Measurements from ENCODE around the gene COG5.

Gene COG5

GRCh38 chr7:107506674-107507339 lies 56.9 kb downstream of the COG5 start:
- H3K27ac ChIP-seq (ENCODE audit: low read depth, low read length): no peak overlapping the region
- no peaks in the 10 kb centered on the region for H3K36me3 ChIP-seq (ENCODE audit: insufficient read depth, low read length)
- no peak overlapping the region for H3K4me3 ChIP-seq (ENCODE audit: low read depth, low read length)
- H3K79me2 ChIP-seq (ENCODE audit: control insufficient read depth, insufficient read depth, low read length, unreplicated experiment): no peaks in the 10 kb centered on the region
- H2AFZ ChIP-seq (ENCODE audit: low read length, unreplicated experiment): no peak overlapping the region
- H3K4me1 ChIP-seq (ENCODE audit: control insufficient read depth, insufficient read depth, low read length, unreplicated experiment): no peaks in the 10 kb centered on the region
- H3K27me3 ChIP-seq (ENCODE audit: insufficient read depth, low read length): no peaks in the 10 kb centered on the region

- no peak overlapping the region for H3K4me3 ChIP-seq (ENCODE audit: low read depth, low read length)
- H3K27ac ChIP-seq (ENCODE audit: low read depth, low read length): no peak overlapping the region
- H3K4me1 ChIP-seq (ENCODE audit: control insufficient read depth, insufficient read depth, low read length, unreplicated experiment): no peaks in the 10 kb centered on the region
- no peaks in the 10 kb centered on the region for H3K27me3 ChIP-seq (ENCODE audit: insufficient read depth, low read length)
- H3K36me3 ChIP-seq (ENCODE audit: insufficient read depth, low read length): no peaks in the 10 kb centered on the region
- no peaks in the 10 kb centered on the region for H3K79me2 ChIP-seq (ENCODE audit: control insufficient read depth, insufficient read depth, low read length, unreplicated experiment)
- no peak overlapping the region for H2AFZ ChIP-seq (ENCODE audit: low read length, unreplicated experiment)
These were observed 57.6 kb downstream of the COG5 start for GRCh38 chr7:107505997-107506673.

- Histone ChIP-seq H3K27me3 (ENCODE audit: insufficient read depth, low read length) (no peaks in the 10 kb centered on the region), H3K79me2 (ENCODE audit: control insufficient read depth, insufficient read depth, low read length, unreplicated experiment) (no peaks in the 10 kb centered on the region), H2AFZ (ENCODE audit: low read length, unreplicated experiment) (no peak overlapping the region), H3K36me3 (ENCODE audit: insufficient read depth, low read length) (no peaks in the 10 kb centered on the region), H3K4me3 (ENCODE audit: low read depth, low read length) (no peak overlapping the region), H3K27ac (ENCODE audit: low read depth, low read length) (no peak overlapping the region), H3K4me1 (ENCODE audit: control insufficient read depth, insufficient read depth, low read length, unreplicated experiment) (no peaks in the 10 kb centered on the region)
These were observed 58.4 kb downstream of the COG5 start for GRCh38 chr7:107505362-107505761.

DNA sequence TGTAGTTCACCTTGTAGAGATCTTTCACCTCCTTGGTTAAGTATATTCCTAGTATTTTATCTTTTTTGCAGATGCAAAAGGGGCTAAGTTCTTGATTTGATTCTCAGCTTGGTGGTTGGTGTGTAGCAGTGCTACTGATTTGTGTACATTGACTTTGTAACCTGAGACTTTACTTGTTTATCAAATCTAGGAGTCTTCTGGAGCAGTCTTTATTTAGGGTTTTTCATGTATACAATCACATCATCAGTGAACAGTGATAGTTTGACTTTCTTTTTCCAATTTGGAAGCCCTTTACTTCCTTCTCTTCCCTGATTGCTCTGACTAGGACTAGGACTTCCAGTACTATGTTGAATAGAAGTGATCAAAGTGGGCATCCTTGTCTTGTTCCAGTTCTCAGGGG lies 60.0 kb downstream of the COG5 start:
- no peaks in the 10 kb centered on the region for H3K4me1 ChIP-seq (ENCODE audit: control insufficient read depth, insufficient read depth, low read length, unreplicated experiment)
- H2AFZ ChIP-seq (ENCODE audit: low read length, unreplicated experiment): no peak overlapping the region
- H3K4me3 ChIP-seq (ENCODE audit: low read depth, low read length): no peak overlapping the region
- no peaks in the 10 kb centered on the region for H3K79me2 ChIP-seq (ENCODE audit: control insufficient read depth, insufficient read depth, low read length, unreplicated experiment)
- no peaks in the 10 kb centered on the region for H3K36me3 ChIP-seq (ENCODE audit: insufficient read depth, low read length)
- H3K27me3 ChIP-seq (ENCODE audit: insufficient read depth, low read length): no peaks in the 10 kb centered on the region
- no peak overlapping the region for H3K27ac ChIP-seq (ENCODE audit: low read depth, low read length)

DNA sequence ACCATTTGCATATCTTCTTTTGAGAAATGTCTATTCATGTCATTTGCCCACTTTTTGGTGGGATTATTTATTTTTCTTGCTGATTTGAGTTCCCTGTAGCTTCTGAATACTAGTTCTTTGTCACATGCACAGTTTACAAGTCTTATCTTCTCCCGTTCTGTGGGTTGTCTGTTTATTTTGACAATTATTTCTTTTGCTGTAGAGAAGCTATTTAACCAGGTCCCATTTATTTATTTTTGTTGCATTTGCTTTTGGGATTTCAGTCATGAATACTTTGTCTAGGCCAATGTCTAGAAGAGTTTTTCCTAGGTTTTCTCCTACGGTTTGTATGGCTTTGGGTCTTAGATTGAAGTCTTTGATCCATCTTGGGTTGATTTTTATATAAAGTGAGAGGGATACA lies 60.9 kb downstream of the COG5 start:
- no peaks in the 10 kb centered on the region for H3K4me1 ChIP-seq (ENCODE audit: control insufficient read depth, insufficient read depth, low read length, unreplicated experiment)
- no peak overlapping the region for H3K4me3 ChIP-seq (ENCODE audit: low read depth, low read length)
- no peaks in the 10 kb centered on the region for H3K36me3 ChIP-seq (ENCODE audit: insufficient read depth, low read length)
- no peaks in the 10 kb centered on the region for H3K79me2 ChIP-seq (ENCODE audit: control insufficient read depth, insufficient read depth, low read length, unreplicated experiment)
- H3K27me3 ChIP-seq (ENCODE audit: insufficient read depth, low read length): no peaks in the 10 kb centered on the region
- H2AFZ ChIP-seq (ENCODE audit: low read length, unreplicated experiment): no peak overlapping the region
- no peak overlapping the region for H3K27ac ChIP-seq (ENCODE audit: low read depth, low read length)

- Histone ChIP-seq H2AFZ (ENCODE audit: low read length, unreplicated experiment) (no peak overlapping the region), H3K4me3 (ENCODE audit: low read depth, low read length) (no peak overlapping the region), H3K4me1 (ENCODE audit: control insufficient read depth, insufficient read depth, low read length, unreplicated experiment) (no peaks in the 10 kb centered on the region), H3K36me3 (ENCODE audit: insufficient read depth, low read length) (no peaks in the 10 kb centered on the region), H3K27me3 (ENCODE audit: insufficient read depth, low read length) (no peaks in the 10 kb centered on the region), H3K27ac (ENCODE audit: low read depth, low read length) (no peak overlapping the region), H3K79me2 (ENCODE audit: control insufficient read depth, insufficient read depth, low read length, unreplicated experiment) (no peaks in the 10 kb centered on the region)
These were observed 61.6 kb downstream of the COG5 start for GRCh38 chr7:107502154-107502553.

GRCh38 chr7:107501593-107501992 lies 62.1 kb downstream of the COG5 start:
- no peak overlapping the region for H2AFZ ChIP-seq (ENCODE audit: low read length, unreplicated experiment)
- H3K4me3 ChIP-seq (ENCODE audit: low read depth, low read length): no peak overlapping the region
- H3K79me2 ChIP-seq (ENCODE audit: control insufficient read depth, insufficient read depth, low read length, unreplicated experiment): no peaks in the 10 kb centered on the region
- no peaks in the 10 kb centered on the region for H3K27me3 ChIP-seq (ENCODE audit: insufficient read depth, low read length)
- no peaks in the 10 kb centered on the region for H3K36me3 ChIP-seq (ENCODE audit: insufficient read depth, low read length)
- H3K27ac ChIP-seq (ENCODE audit: low read depth, low read length): no peak overlapping the region
- H3K4me1 ChIP-seq (ENCODE audit: control insufficient read depth, insufficient read depth, low read length, unreplicated experiment): no peaks in the 10 kb centered on the region

GRCh38 chr7:107499731-107500130 lies 64.0 kb downstream of the COG5 start:
- Histone ChIP-seq H3K79me2 (ENCODE audit: control insufficient read depth, insufficient read depth, low read length, unreplicated experiment) (peaks cover 3% of the 10 kb centered on the region), H3K4me1 (ENCODE audit: control insufficient read depth, insufficient read depth, low read length, unreplicated experiment) (no peaks in the 10 kb centered on the region), H2AFZ (ENCODE audit: low read length, unreplicated experiment) (no peak overlapping the region), H3K36me3 (ENCODE audit: insufficient read depth, low read length) (no peaks in the 10 kb centered on the region), H3K27ac (ENCODE audit: low read depth, low read length) (no peak overlapping the region), H3K27me3 (ENCODE audit: insufficient read depth, low read length) (no peaks in the 10 kb centered on the region), H3K4me3 (ENCODE audit: low read depth, low read length) (no peak overlapping the region)

DNA sequence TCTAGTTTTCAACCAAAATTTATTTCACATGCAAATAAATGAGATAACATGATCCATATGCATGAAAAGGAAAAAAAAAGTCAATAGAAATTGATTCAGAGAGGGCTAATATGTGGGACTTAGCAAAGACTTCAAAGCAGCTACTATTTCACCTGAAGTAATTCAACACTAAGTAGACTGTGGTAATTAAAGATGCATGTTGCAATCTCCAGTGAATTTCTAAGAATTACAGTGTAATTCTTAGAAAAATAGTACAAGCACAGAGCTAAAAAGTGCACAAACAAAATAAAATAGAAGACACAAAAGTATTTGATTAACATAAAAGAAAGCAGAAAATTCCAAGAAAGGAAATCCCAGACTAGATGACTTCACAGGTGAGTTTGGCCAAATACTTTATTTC lies 68.2 kb downstream of the COG5 start:
- H3K27ac ChIP-seq (ENCODE audit: low read depth, low read length): no peak overlapping the region
- peaks cover 3% of the 10 kb centered on the region for H3K79me2 ChIP-seq (ENCODE audit: control insufficient read depth, insufficient read depth, low read length, unreplicated experiment)
- H3K4me3 ChIP-seq (ENCODE audit: low read depth, low read length): no peak overlapping the region
- no peak overlapping the region for H2AFZ ChIP-seq (ENCODE audit: low read length, unreplicated experiment)
- no peaks in the 10 kb centered on the region for H3K4me1 ChIP-seq (ENCODE audit: control insufficient read depth, insufficient read depth, low read length, unreplicated experiment)
- H3K27me3 ChIP-seq (ENCODE audit: insufficient read depth, low read length): no peaks in the 10 kb centered on the region
- H3K36me3 ChIP-seq (ENCODE audit: insufficient read depth, low read length): no peaks in the 10 kb centered on the region

DNA sequence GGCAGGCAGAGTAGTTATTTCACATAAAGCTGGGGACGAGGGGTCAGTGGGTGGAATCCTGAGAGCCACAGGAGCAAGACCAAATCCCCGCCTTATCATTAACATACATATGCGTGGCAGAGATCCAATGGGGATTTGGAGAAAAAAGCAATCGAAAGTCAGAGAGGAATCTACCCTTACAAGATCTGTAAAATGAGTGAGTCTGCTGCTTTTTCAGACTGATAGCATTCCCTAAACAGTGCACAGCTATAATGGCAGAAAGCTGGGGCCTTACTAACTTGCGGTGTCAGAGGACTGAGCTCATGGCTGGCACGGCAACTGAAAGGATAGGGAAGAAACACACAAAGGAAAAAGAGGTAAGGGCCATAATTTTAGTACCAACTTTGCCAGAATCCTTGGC lies 68.8 kb downstream of the COG5 start:
- Histone ChIP-seq H2AFZ (ENCODE audit: low read length, unreplicated experiment) (no peak overlapping the region), H3K36me3 (ENCODE audit: insufficient read depth, low read length) (no peaks in the 10 kb centered on the region), H3K4me1 (ENCODE audit: control insufficient read depth, insufficient read depth, low read length, unreplicated experiment) (no peaks in the 10 kb centered on the region), H3K4me3 (ENCODE audit: low read depth, low read length) (no peak overlapping the region), H3K79me2 (ENCODE audit: control insufficient read depth, insufficient read depth, low read length, unreplicated experiment) (peaks cover 3% of the 10 kb centered on the region), H3K27me3 (ENCODE audit: insufficient read depth, low read length) (no peaks in the 10 kb centered on the region), H3K27ac (ENCODE audit: low read depth, low read length) (no peak overlapping the region)

DNA sequence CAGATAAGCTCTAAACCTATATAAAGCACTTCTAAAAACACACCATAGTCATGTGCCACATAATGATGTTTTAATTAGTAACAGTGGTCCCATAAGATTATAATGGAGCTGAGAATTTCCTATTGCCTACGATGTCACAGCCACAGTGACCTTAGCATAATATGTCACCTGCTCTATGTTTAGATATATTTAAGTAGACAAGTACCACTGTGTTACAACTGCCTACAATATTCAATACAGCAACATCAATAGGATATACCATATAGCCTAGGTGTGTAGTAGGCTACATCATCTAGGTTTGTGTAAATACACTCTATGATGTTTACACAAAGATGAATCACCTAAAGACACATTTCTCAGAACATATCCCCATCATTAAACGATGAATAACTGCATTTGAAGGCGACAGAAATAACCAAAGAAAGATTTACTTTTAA lies 69.4 kb downstream of the COG5 start:
- no peak overlapping the region for H3K4me3 ChIP-seq (ENCODE audit: low read depth, low read length)
- H3K27me3 ChIP-seq (ENCODE audit: insufficient read depth, low read length): no peaks in the 10 kb centered on the region
- peaks cover 3% of the 10 kb centered on the region for H3K79me2 ChIP-seq (ENCODE audit: control insufficient read depth, insufficient read depth, low read length, unreplicated experiment)
- H3K4me1 ChIP-seq (ENCODE audit: control insufficient read depth, insufficient read depth, low read length, unreplicated experiment): no peaks in the 10 kb centered on the region
- H3K27ac ChIP-seq (ENCODE audit: low read depth, low read length): no peak overlapping the region
- H2AFZ ChIP-seq (ENCODE audit: low read length, unreplicated experiment): no peak overlapping the region
- H3K36me3 ChIP-seq (ENCODE audit: insufficient read depth, low read length): no peaks in the 10 kb centered on the region

Data from ACC112 (cell line).